Mononuclear cell (primary cell): ENCODE measurements around the gene PLA2G15. TPM values are rescaled to one million over a fixed set of nuclear protein-coding genes. Genes with fewer than 3 reads are reported as not detected.

ENCODE experiments used
- H3K27me3 ChIP-seq: 2 replicates; pipeline ENCODE4 v1.6.0; 2011; ENCODE audit warnings: low read length, control low read depth; ENCODE audit not compliant: insufficient read depth
- H3K4me1 ChIP-seq: 2 replicates; pipeline ENCODE4 v1.5.1; 2011; ENCODE audit warnings: mild to moderate bottlenecking, low read length, control low read depth; ENCODE audit not compliant: insufficient read depth
- H3K4me3 ChIP-seq: 2 replicates; pipeline ENCODE4 v1.5.1; 2011; ENCODE audit warnings: mild to moderate bottlenecking, low read length, moderate library complexity
- H3K9me3 ChIP-seq: 2 replicates; pipeline ENCODE4 v1.5.1; 2011; ENCODE audit warnings: low read depth, mild to moderate bottlenecking, control low read depth, low read length
- total RNA-seq: library from RNA; depleted of rRNA; stranded (reverse); fragments of >200 nt; gene quantifications from one replicate; pipeline ENCODE4 v1.2.3, GENCODE V29; 2012

PLA2G15 gene
- total RNA-seq, 1 donor = 10.1 TPM

GRCh38 chr16:68237243-68238028 lies 7.7 kb upstream of the PLA2G15 start:
- H3K4me3 ChIP-seq = peak overlapping the region; percentile 54
- H3K4me1 ChIP-seq = peaks cover 40% of the 10 kb centered on the region
- no peaks in the 10 kb centered on the region for H3K9me3 ChIP-seq
- H3K27me3 ChIP-seq = peaks cover 7% of the 10 kb centered on the region

GRCh38 chr16:68238029-68238345 lies 7.2 kb upstream of the PLA2G15 start:
- H3K4me3 ChIP-seq = peak overlapping the region; percentile 54
- H3K27me3 ChIP-seq = peaks cover 7% of the 10 kb centered on the region
- no peaks in the 10 kb centered on the region for H3K9me3 ChIP-seq
- H3K4me1 ChIP-seq = peaks cover 40% of the 10 kb centered on the region

- H3K4me1 ChIP-seq = peaks cover 53% of the 10 kb centered on the region
- no peak overlapping the region for H3K4me3 ChIP-seq
- no peaks in the 10 kb centered on the region for H3K9me3 ChIP-seq
Measured at GRCh38 chr16:68242085-68242484, 3.1 kb upstream of the PLA2G15 start.

GRCh38 chr16:68242926-68243858 lies 2.0 kb upstream of the PLA2G15 start:
- Histone ChIP-seq H3K4me1 (peaks cover 55% of the 10 kb centered on the region), H3K27me3 (no peaks in the 10 kb centered on the region), H3K9me3 (no peaks in the 10 kb centered on the region)

More at GRCh38 chr16:68242085-68242484, 3.1 kb upstream of the PLA2G15 start:
- H3K27me3 ChIP-seq = no peaks in the 10 kb centered on the region

GRCh38 chr16:68244481-68244902 lies 681 bp upstream of the PLA2G15 start:
- Histone ChIP-seq H3K4me1 (peaks cover 46% of the 10 kb centered on the region), H3K9me3 (no peaks in the 10 kb centered on the region), H3K4me3 (peak overlapping the region; percentile 88), H3K27me3 (no peaks in the 10 kb centered on the region)

More at GRCh38 chr16:68242926-68243858, 2.0 kb upstream of the PLA2G15 start:
- no peak overlapping the region for H3K4me3 ChIP-seq

GRCh38 chr16:68246121-68246520 lies 948 bp downstream of the PLA2G15 start:
- no peaks in the 10 kb centered on the region for H3K27me3 ChIP-seq

GRCh38 chr16:68246666-68247065 lies 1.5 kb downstream of the PLA2G15 start:
- H3K4me1 ChIP-seq = peaks cover 38% of the 10 kb centered on the region
- H3K9me3 ChIP-seq = no peaks in the 10 kb centered on the region
- H3K4me3 ChIP-seq = no peak overlapping the region
- no peaks in the 10 kb centered on the region for H3K27me3 ChIP-seq

More at GRCh38 chr16:68246121-68246520, 948 bp downstream of the PLA2G15 start:
- H3K9me3 ChIP-seq = no peaks in the 10 kb centered on the region
- peaks cover 38% of the 10 kb centered on the region for H3K4me1 ChIP-seq
- H3K4me3 ChIP-seq = peak overlapping the region; percentile 88

- Histone ChIP-seq H3K27me3 (no peaks in the 10 kb centered on the region), H3K9me3 (no peaks in the 10 kb centered on the region), H3K4me1 (peaks cover 44% of the 10 kb centered on the region), H3K4me3 (no peak overlapping the region)
Measured at GRCh38 chr16:68247400-68247799, 2.2 kb downstream of the PLA2G15 start.

GRCh38 chr16:68247932-68248331 lies 2.8 kb downstream of the PLA2G15 start:
- Histone ChIP-seq H3K4me1 (peaks cover 45% of the 10 kb centered on the region), H3K27me3 (no peaks in the 10 kb centered on the region), H3K9me3 (no peaks in the 10 kb centered on the region), H3K4me3 (no peak overlapping the region)

- Histone ChIP-seq H3K4me3 (no peak overlapping the region), H3K9me3 (no peaks in the 10 kb centered on the region), H3K27me3 (no peaks in the 10 kb centered on the region), H3K4me1 (peaks cover 42% of the 10 kb centered on the region)
Measured at GRCh38 chr16:68249371-68249770, 4.2 kb downstream of the PLA2G15 start.

GRCh38 chr16:68250951-68251350 lies 5.8 kb downstream of the PLA2G15 start:
- Histone ChIP-seq H3K27me3 (no peaks in the 10 kb centered on the region), H3K4me3 (no peak overlapping the region), H3K9me3 (no peaks in the 10 kb centered on the region), H3K4me1 (peaks cover 31% of the 10 kb centered on the region)

- H3K4me1 ChIP-seq = peaks cover 26% of the 10 kb centered on the region
- H3K9me3 ChIP-seq = no peaks in the 10 kb centered on the region
- H3K4me3 ChIP-seq = no peak overlapping the region
- no peaks in the 10 kb centered on the region for H3K27me3 ChIP-seq
Measured at GRCh38 chr16:68251832-68252231, 6.7 kb downstream of the PLA2G15 start.

GRCh38 chr16:68252383-68252782 lies 7.2 kb downstream of the PLA2G15 start:
- Histone ChIP-seq H3K27me3 (no peaks in the 10 kb centered on the region), H3K4me3 (no peak overlapping the region), H3K4me1 (peaks cover 26% of the 10 kb centered on the region), H3K9me3 (no peaks in the 10 kb centered on the region)

- Histone ChIP-seq H3K4me3 (no peak overlapping the region), H3K27me3 (no peaks in the 10 kb centered on the region), H3K9me3 (no peaks in the 10 kb centered on the region)
Measured at GRCh38 chr16:68253721-68254120, 8.5 kb downstream of the PLA2G15 start.

GRCh38 chr16:68255712-68256111 lies 10.5 kb downstream of the PLA2G15 start:
- peaks cover 30% of the 10 kb centered on the region for H3K4me1 ChIP-seq
- no peak overlapping the region for H3K4me3 ChIP-seq
- no peaks in the 10 kb centered on the region for H3K27me3 ChIP-seq
- no peaks in the 10 kb centered on the region for H3K9me3 ChIP-seq

More at GRCh38 chr16:68253721-68254120, 8.5 kb downstream of the PLA2G15 start:
- peaks cover 30% of the 10 kb centered on the region for H3K4me1 ChIP-seq
